ENCODE measurements around the gene CORO7. TPM values are rescaled to one million over a fixed set of nuclear protein-coding genes. Genes with fewer than 3 reads are reported as not detected.

Gene CORO7
- total RNA-seq, 1 experiment from 2014 or later = 42.1 TPM

- H2AFZ ChIP-seq = no peak overlapping the region
- no peaks in the 10 kb centered on the region for H3K9me3 ChIP-seq (ENCODE audit: insufficient read depth, low read depth)
- CTCF ChIA-PET = interaction anchor here (0.6 to 0.7 kb wide), 2 partner anchors 81 to 398 kb away, joined by 3 read pairs; no protein-coding TSS in a partner anchor
- intact Hi-C loops (cut with micrococcal nuclease; ENCODE audit: unreplicated experiment) = no loop called here
- no peaks in the 10 kb centered on the region for H3K27me3 ChIP-seq (ENCODE audit: insufficient read depth, low read depth)
- POLR2A ChIA-PET (ENCODE audit: unreplicated experiment) = no interaction called here
- H3K4me2 ChIP-seq = no peak overlapping the region
- H3K79me2 ChIP-seq (ENCODE audit: low read depth) = 0 out of 2 replicates have a peak, but pooled peaks cover 8% of the 10 kb centered on the region
- peaks cover 15% of the 10 kb centered on the region for H3K4me1 ChIP-seq (replicated peaks; ENCODE audit: insufficient read depth)
- TF ChIP-seq EZH2 (IDR thresholded peaks at IDR 0.05; ENCODE audit: low read depth) (no peak), CTCF (conservative IDR thresholded peaks at IDR 0.05) (no peak)
- no peak overlapping the region for H3K27ac ChIP-seq
- H3K36me3 ChIP-seq (ENCODE audit: low read depth) = no peaks in the 10 kb centered on the region
- peaks cover 11% of the 10 kb centered on the region; the same call in 1 of the 2 replicates for H4K20me1 ChIP-seq (ENCODE audit: insufficient read depth)
- BruUV-seq (replicated peaks) = no TSS peak
- peaks cover 11% of the 10 kb centered on the region for H3F3A ChIP-seq (ENCODE audit: insufficient read depth, low read depth)
- no peak overlapping the region for H3K4me3 ChIP-seq
- no peak for DNase-seq
- H3K9me2 ChIP-seq (ENCODE audit: insufficient read depth) = no peaks in the 10 kb centered on the region
Measured at GRCh38 chr16:4380119-4381063, 36.0 kb downstream of the CORO7 start.

DNA sequence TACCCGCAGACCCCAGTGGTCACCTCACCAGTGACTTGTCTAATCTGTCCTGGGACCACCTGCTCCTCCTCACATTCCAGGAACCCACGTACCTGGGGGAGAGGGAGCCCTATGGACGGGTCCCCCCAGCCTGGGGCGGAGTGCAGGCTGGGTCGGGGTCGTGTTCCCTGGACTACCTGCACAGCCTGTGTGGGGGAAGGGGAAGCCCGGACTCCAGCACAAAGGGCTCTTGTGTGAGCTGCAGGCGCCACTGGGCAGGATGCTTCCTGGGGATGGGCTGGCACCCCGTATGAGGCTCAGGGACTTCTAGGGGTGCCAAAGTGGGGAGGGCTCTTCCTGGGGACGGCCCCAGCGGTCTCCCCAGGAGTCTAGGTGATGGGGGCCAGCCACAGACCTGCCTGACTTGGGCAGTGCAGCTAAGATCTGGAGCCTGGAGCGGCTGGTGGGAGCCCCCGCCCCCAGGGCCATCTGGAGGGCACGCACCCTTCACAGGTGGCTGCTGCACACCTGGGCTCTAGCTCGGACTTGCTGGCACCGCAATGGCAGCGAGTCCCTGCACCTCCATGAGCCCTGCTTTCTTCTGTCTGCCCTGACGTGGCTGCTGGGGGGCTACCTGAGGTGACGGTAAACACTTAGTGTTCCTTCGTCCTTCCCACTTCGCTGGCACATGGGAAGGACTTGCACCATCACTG is 37.3 kb downstream of the CORO7 start:
- Histone ChIP-seq H3K4me1 (replicated peaks; ENCODE audit: insufficient read depth) (peaks cover 26% of the 10 kb centered on the region), H3K9me3 (ENCODE audit: insufficient read depth, low read depth) (no peaks in the 10 kb centered on the region), H3K4me3 (no peak overlapping the region), H3K36me3 (ENCODE audit: low read depth) (no peaks in the 10 kb centered on the region), H3F3A (ENCODE audit: insufficient read depth, low read depth) (peaks cover 20% of the 10 kb centered on the region), H3K27me3 (ENCODE audit: insufficient read depth, low read depth) (no peaks in the 10 kb centered on the region), H3K27ac (no peak overlapping the region), H3K4me2 (no peak overlapping the region), H3K79me2 (ENCODE audit: low read depth) (0 out of 2 replicates have a peak, but pooled peaks cover 8% of the 10 kb centered on the region), H4K20me1 (ENCODE audit: insufficient read depth) (peaks cover 14% of the 10 kb centered on the region; the same call in 1 of the 2 replicates), H2AFZ (no peak overlapping the region), H3K9me2 (ENCODE audit: insufficient read depth) (no peaks in the 10 kb centered on the region)
- no peak for TF ChIP-seq EZH2 (IDR thresholded peaks at IDR 0.05; ENCODE audit: low read depth)
- TF ChIP-seq CTCF (conservative IDR thresholded peaks at IDR 0.05) = no peak
- no TSS peak for BruUV-seq (replicated peaks)
- no peak for DNase-seq
- ChIA-PET CTCF (interaction anchor here (0.6 to 2.3 kb wide), 3 partner anchors 14 to 396 kb away, joined by 3 to 7 read pairs (median 3); no protein-coding TSS in a partner anchor), POLR2A (ENCODE audit: unreplicated experiment) (interaction anchor here (0.7 to 1.1 kb wide), 2 partner anchors 10 to 13 kb away, joined by 4 to 5 read pairs; no protein-coding TSS in a partner anchor)
- intact Hi-C loops (cut with micrococcal nuclease; ENCODE audit: unreplicated experiment) = loop anchor here (5.0 kb wide), 2 partner anchors 107 to 568 kb away; partner anchors contain the start of gene TFAP4

GRCh38 chr16:4378161-4378666 is 38.2 kb downstream of the CORO7 start:
- no peak overlapping the region for H3K27ac ChIP-seq

More at GRCh38 chr16:4378161-4378666, 38.2 kb downstream of the CORO7 start:
- Histone ChIP-seq H2AFZ (no peak overlapping the region), H3K9me2 (ENCODE audit: insufficient read depth) (no peaks in the 10 kb centered on the region), H3K4me2 (no peak overlapping the region), H3K4me3 (no peak overlapping the region), H3F3A (ENCODE audit: insufficient read depth, low read depth) (peaks cover 27% of the 10 kb centered on the region), H3K79me2 (ENCODE audit: low read depth) (peaks cover 11% of the 10 kb centered on the region; the same call in 1 of the 2 replicates), H4K20me1 (ENCODE audit: insufficient read depth) (peaks cover 14% of the 10 kb centered on the region; the same call in 1 of the 2 replicates), H3K27me3 (ENCODE audit: insufficient read depth, low read depth) (no peaks in the 10 kb centered on the region), H3K36me3 (ENCODE audit: low read depth) (no peaks in the 10 kb centered on the region), H3K4me1 (replicated peaks; ENCODE audit: insufficient read depth) (peaks cover 35% of the 10 kb centered on the region), H3K9me3 (ENCODE audit: insufficient read depth, low read depth) (no peaks in the 10 kb centered on the region)
- no TSS peak for BruUV-seq (replicated peaks)
- no peak for DNase-seq
- CTCF ChIA-PET = interaction anchor here (0.6 to 2.3 kb wide), 3 partner anchors 15 to 178 kb away, joined by 3 to 7 read pairs (median 4); no protein-coding TSS in a partner anchor
- intact Hi-C loops (cut with micrococcal nuclease; ENCODE audit: unreplicated experiment) = loop anchor here (5.0 kb wide), 2 partner anchors 106 to 569 kb away; partner anchors contain the start of gene TFAP4
- POLR2A ChIA-PET (ENCODE audit: unreplicated experiment) = interaction anchor here (1.1 kb wide), 1 partner anchor 14 kb away, joined by 5 read pairs; no protein-coding TSS in a partner anchor
- TF ChIP-seq CTCF (conservative IDR thresholded peaks at IDR 0.05) = no peak
- no peak for TF ChIP-seq EZH2 (IDR thresholded peaks at IDR 0.05; ENCODE audit: low read depth)

All from PC-9 (cell line).